Astrocyte (in vitro differentiated cells and primary cell): ENCODE data around the gene TTLL1. TPM values are rescaled to one million over a fixed set of nuclear protein-coding genes. Genes with fewer than 3 reads are reported as not detected.

ENCODE experiments used
- DNase-seq: peaks from one replicate; pipeline ENCODE4 v3.0.0-alpha.2; 2010; ENCODE audit warnings: low read depth
- FAIRE-seq: peaks from 2 replicates; lab custom pipeline; 2011; peaks lifted over from hg19 to GRCh38; lab: Jason Lieb, UNC
- H2AFZ ChIP-seq: 2 replicates; pipeline ENCODE4 v1.6.0; 2012; ENCODE audit warnings: low read depth, low read length, inconsistent platforms
- H3K27ac ChIP-seq: 2 replicates; pipeline ENCODE4 v1.5.1; 2011; ENCODE audit warnings: low read depth, low read length, inconsistent platforms
- H3K27me3 ChIP-seq: 2 replicates; pipeline ENCODE4 v1.6.0; 2011; ENCODE audit warnings: low read length, inconsistent platforms; ENCODE audit not compliant: insufficient read depth
- H3K36me3 ChIP-seq: 2 replicates; pipeline ENCODE4 v1.5.1; 2011; ENCODE audit warnings: low read length, inconsistent platforms; ENCODE audit not compliant: insufficient read depth
- H3K4me1 ChIP-seq: 2 replicates; pipeline ENCODE4 v1.5.1; 2011; ENCODE audit warnings: low read length, inconsistent platforms; ENCODE audit not compliant: insufficient read depth
- H3K4me2 ChIP-seq: 2 replicates; pipeline ENCODE4 v1.6.0; 2012; ENCODE audit warnings: low read length, inconsistent platforms
- H3K4me3 ChIP-seq: 2 replicates; pipeline ENCODE4 v1.5.1; 2011; ENCODE audit warnings: low read depth, mild to moderate bottlenecking, low read length, inconsistent platforms; ENCODE audit not compliant: insufficient read depth
- H3K79me2 ChIP-seq: 2 replicates; pipeline ENCODE4 v1.6.0; 2012; ENCODE audit warnings: mild to moderate bottlenecking, low read length, inconsistent platforms; ENCODE audit not compliant: insufficient read depth
- H3K9ac ChIP-seq: 2 replicates; pipeline ENCODE4 v1.6.0; 2012; ENCODE audit warnings: mild to moderate bottlenecking, low read length, inconsistent platforms
- H3K9me3 ChIP-seq: 2 replicates; pipeline ENCODE4 v1.5.1; 2012; ENCODE audit warnings: low read depth, mild to moderate bottlenecking, low read length, inconsistent platforms; ENCODE audit not compliant: insufficient read depth
- H4K20me1 ChIP-seq: 2 replicates; pipeline ENCODE4 v1.6.0; 2012; ENCODE audit warnings: low read length, inconsistent platforms; ENCODE audit not compliant: insufficient read depth
- H3K27ac Mint-ChIP-seq: one replicate; pipeline ENCODE4 v1.8.0; 2021; ENCODE audit warnings: mild to moderate bottlenecking, mixed read lengths; ENCODE audit not compliant: unreplicated experiment
- H3K27me3 Mint-ChIP-seq: one replicate; pipeline ENCODE4 v1.8.0; 2021; ENCODE audit warnings: low read depth, mixed read lengths; ENCODE audit not compliant: unreplicated experiment
- H3K36me3 Mint-ChIP-seq: one replicate; pipeline ENCODE4 v1.8.0; 2021; ENCODE audit warnings: low read depth, mixed read lengths; ENCODE audit not compliant: unreplicated experiment
- H3K4me1 Mint-ChIP-seq: one replicate; pipeline ENCODE4 v1.8.0; 2021; ENCODE audit warnings: low read depth, mixed read lengths; ENCODE audit not compliant: unreplicated experiment
- H3K4me3 Mint-ChIP-seq: one replicate; pipeline ENCODE4 v1.8.0; 2021; ENCODE audit warnings: mild to moderate bottlenecking, moderate library complexity, mixed read lengths; ENCODE audit not compliant: unreplicated experiment
- H3K9me3 Mint-ChIP-seq: one replicate; pipeline ENCODE4 v1.8.0; 2021; ENCODE audit warnings: mild to moderate bottlenecking, mixed read lengths; ENCODE audit not compliant: unreplicated experiment
- EZH2 ChIP-seq: IDR thresholded peaks from 2 replicates; pipeline ENCODE4 v1.6.1; 2012; ENCODE audit warnings: mild to moderate bottlenecking, low read length, inconsistent platforms; ENCODE audit not compliant: insufficient read depth
- total RNA-seq: library from RNA; stranded (reverse); gene quantifications from 2 replicates; pipeline ENCODE4 v1.2.1, GENCODE V29; 2021
- TF ChIP-seq, protein P1 (sequence below): IDR thresholded peaks from 2 replicates; pipeline ENCODE4 v1.5.1; 2011; ENCODE audit warnings: low read depth, mild to moderate bottlenecking, inconsistent platforms, low read length, moderate library complexity; ENCODE audit not compliant: insufficient read depth

Gene TTLL1
- total RNA-seq, 1 donor from 2014 or later: 10.7 TPM

DNA sequence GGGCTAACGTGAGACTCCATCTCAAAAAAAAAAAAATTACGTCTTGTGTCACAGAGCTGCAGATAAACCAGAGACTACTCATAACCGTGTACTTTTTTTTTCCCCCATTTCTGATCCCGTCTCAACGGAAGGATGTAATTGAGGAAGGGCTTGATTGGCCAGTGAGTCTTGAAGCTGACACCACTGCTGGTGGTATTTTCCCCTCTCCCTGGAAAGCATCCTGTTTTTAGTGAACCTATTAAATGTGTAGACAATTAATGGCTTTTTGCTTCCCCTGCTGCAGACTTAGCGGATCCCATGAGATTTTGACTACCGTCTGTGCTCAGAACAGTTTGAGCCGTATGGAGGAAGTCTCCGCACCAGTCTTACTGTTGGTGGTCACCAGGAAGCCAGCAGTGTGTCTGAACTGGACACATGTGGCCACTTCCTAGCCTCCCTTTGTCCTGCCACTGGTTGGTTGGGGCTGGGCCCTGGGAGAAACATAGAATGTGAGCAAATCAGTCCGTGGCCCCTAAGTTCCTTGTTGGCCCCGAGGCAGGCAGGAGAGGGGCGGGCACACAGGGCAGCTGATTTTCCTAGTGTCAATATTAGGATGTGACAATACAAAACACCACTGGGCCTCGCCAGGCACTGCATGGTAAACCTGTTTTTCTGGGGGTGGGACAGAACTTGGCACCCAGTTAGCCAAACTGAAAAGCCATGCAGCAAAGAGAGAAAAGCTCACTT, 24.5 kb upstream of the TTLL1 start:
- H3K4me3 ChIP-seq: no peak overlapping the region
- TF ChIP-seq, protein P1, sequence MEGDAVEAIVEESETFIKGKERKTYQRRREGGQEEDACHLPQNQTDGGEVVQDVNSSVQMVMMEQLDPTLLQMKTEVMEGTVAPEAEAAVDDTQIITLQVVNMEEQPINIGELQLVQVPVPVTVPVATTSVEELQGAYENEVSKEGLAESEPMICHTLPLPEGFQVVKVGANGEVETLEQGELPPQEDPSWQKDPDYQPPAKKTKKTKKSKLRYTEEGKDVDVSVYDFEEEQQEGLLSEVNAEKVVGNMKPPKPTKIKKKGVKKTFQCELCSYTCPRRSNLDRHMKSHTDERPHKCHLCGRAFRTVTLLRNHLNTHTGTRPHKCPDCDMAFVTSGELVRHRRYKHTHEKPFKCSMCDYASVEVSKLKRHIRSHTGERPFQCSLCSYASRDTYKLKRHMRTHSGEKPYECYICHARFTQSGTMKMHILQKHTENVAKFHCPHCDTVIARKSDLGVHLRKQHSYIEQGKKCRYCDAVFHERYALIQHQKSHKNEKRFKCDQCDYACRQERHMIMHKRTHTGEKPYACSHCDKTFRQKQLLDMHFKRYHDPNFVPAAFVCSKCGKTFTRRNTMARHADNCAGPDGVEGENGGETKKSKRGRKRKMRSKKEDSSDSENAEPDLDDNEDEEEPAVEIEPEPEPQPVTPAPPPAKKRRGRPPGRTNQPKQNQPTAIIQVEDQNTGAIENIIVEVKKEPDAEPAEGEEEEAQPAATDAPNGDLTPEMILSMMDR: no peak
- no peak overlapping the region for H2AFZ ChIP-seq
- H3K36me3 ChIP-seq: no peaks in the 10 kb centered on the region
- H3K27ac ChIP-seq: no peak overlapping the region
- peaks cover 49% of the 10 kb centered on the region for H3K27me3 Mint-ChIP-seq
- peaks cover 39% of the 10 kb centered on the region for H3K27me3 ChIP-seq
- H3K4me1 ChIP-seq: peaks cover 7% of the 10 kb centered on the region
- H3K9ac ChIP-seq: no peak overlapping the region
- DNase-seq: no peak
- H3K36me3 Mint-ChIP-seq: no peaks in the 10 kb centered on the region
- no peak overlapping the region for H3K27ac Mint-ChIP-seq
- no peaks in the 10 kb centered on the region for H4K20me1 ChIP-seq
- no peaks in the 10 kb centered on the region for H3K4me1 Mint-ChIP-seq
- H3K9me3 Mint-ChIP-seq: peaks cover 5% of the 10 kb centered on the region
- H3K4me3 Mint-ChIP-seq: no peak overlapping the region
- FAIRE-seq: no peak
- H3K9me3 ChIP-seq: no peaks in the 10 kb centered on the region
- H3K79me2 ChIP-seq: no peaks in the 10 kb centered on the region
- no peak overlapping the region for H3K4me2 ChIP-seq

GRCh38 chr22:43110927-43111623, 21.9 kb upstream of the TTLL1 start:
- peak; percentile 94 for TF ChIP-seq EZH2
- TF ChIP-seq, protein P1: no peak
- no peaks in the 10 kb centered on the region for H3K4me1 Mint-ChIP-seq
- no peaks in the 10 kb centered on the region for H3K79me2 ChIP-seq
- H3K27me3 Mint-ChIP-seq: peaks cover 53% of the 10 kb centered on the region
- FAIRE-seq (no peak), DNase-seq (no peak)
- H3K27ac ChIP-seq: no peak overlapping the region
- H3K4me3 Mint-ChIP-seq: peak overlapping the region; percentile 67
- no peak overlapping the region for H3K4me3 ChIP-seq
- peak overlapping the region; percentile 86 for H3K4me2 ChIP-seq
- no peaks in the 10 kb centered on the region for H4K20me1 ChIP-seq
- no peaks in the 10 kb centered on the region for H3K36me3 ChIP-seq
- H3K27me3 ChIP-seq: peaks cover 42% of the 10 kb centered on the region
- no peak overlapping the region for H3K9ac ChIP-seq
- H3K4me1 ChIP-seq: peaks cover 7% of the 10 kb centered on the region
- peak overlapping the region; percentile 69 for H2AFZ ChIP-seq
- peaks cover 5% of the 10 kb centered on the region for H3K9me3 Mint-ChIP-seq
- no peaks in the 10 kb centered on the region for H3K36me3 Mint-ChIP-seq
- no peaks in the 10 kb centered on the region for H3K9me3 ChIP-seq
- H3K27ac Mint-ChIP-seq: no peak overlapping the region
